ENCODE results near the gene THTPA.
"Not testable (repeated sequence)": the region's sequence is repeated elsewhere in the genome, so short reads cannot be mapped to it uniquely, and the experiment has no call there.

THTPA gene

GRCh38 chr14:23524954-23525353 is 31.1 kb upstream of the THTPA start:
- no peak overlapping the region for H3K27ac Mint-ChIP-seq

GRCh38 chr14:23525611-23526010 is 30.5 kb upstream of the THTPA start:
- CTCF ChIA-PET: interaction anchor here (0.6 kb wide), 1 partner anchor 140 kb away, joined by 3 read pairs; no protein-coding TSS in a partner anchor

More at GRCh38 chr14:23524954-23525353, 31.1 kb upstream of the THTPA start:
- Mint-ChIP-seq H3K27me3 (no peaks in the 10 kb centered on the region), H3K36me3 (no peaks in the 10 kb centered on the region), H3K4me3 (no peak overlapping the region), H3K4me1 (no peaks in the 10 kb centered on the region), H3K9me3 (no peaks in the 10 kb centered on the region)
- CTCF ChIA-PET: interaction anchor here (0.6 kb wide), 1 partner anchor 141 kb away, joined by 3 read pairs; no protein-coding TSS in a partner anchor
- DNase-seq: no peak

GRCh38 chr14:23528555-23528954 is 27.5 kb upstream of the THTPA start:
- H3K9me3 Mint-ChIP-seq: no peaks in the 10 kb centered on the region
- no peaks in the 10 kb centered on the region for H3K36me3 Mint-ChIP-seq
- CTCF ChIA-PET: interaction anchor here (0.9 to 4.0 kb wide), 2 partner anchors 11 to 50 kb away, joined by 3 to 40 read pairs; no protein-coding TSS in a partner anchor
- DNase-seq: no peak
- H3K4me1 Mint-ChIP-seq: peaks cover 10% of the 10 kb centered on the region
- H3K27me3 Mint-ChIP-seq: no peaks in the 10 kb centered on the region
- no peak overlapping the region for H3K4me3 Mint-ChIP-seq
- no peak overlapping the region for H3K27ac Mint-ChIP-seq

More at GRCh38 chr14:23525611-23526010, 30.5 kb upstream of the THTPA start:
- no peaks in the 10 kb centered on the region for H3K36me3 Mint-ChIP-seq
- no peak overlapping the region for H3K27ac Mint-ChIP-seq
- H3K4me1 Mint-ChIP-seq: peaks cover 4% of the 10 kb centered on the region
- no peak overlapping the region for H3K4me3 Mint-ChIP-seq
- H3K27me3 Mint-ChIP-seq: no peaks in the 10 kb centered on the region
- H3K9me3 Mint-ChIP-seq: no peaks in the 10 kb centered on the region
- DNase-seq: no peak

GRCh38 chr14:23529016-23529415 is 27.1 kb upstream of the THTPA start:
- Mint-ChIP-seq H3K4me1 (peaks cover 10% of the 10 kb centered on the region), H3K27me3 (no peaks in the 10 kb centered on the region), H3K27ac (no peak overlapping the region), H3K36me3 (no peaks in the 10 kb centered on the region), H3K9me3 (no peaks in the 10 kb centered on the region), H3K4me3 (no peak overlapping the region)
- no peak for DNase-seq
- CTCF ChIA-PET: interaction anchor here (4.0 kb wide), 1 partner anchor 11 kb away, joined by 40 read pairs; no protein-coding TSS in a partner anchor

- H3K27ac Mint-ChIP-seq: no peak overlapping the region
- no peak overlapping the region for H3K4me3 Mint-ChIP-seq
- H3K9me3 Mint-ChIP-seq: no peaks in the 10 kb centered on the region
- CTCF ChIA-PET: interaction anchor here (1.0 to 4.0 kb wide), 4 partner anchors 9 to 228 kb away, joined by 3 to 40 read pairs (median 4); partner anchors contain the start of gene PPP1R3E
- no peaks in the 10 kb centered on the region for H3K27me3 Mint-ChIP-seq
- no peaks in the 10 kb centered on the region for H3K36me3 Mint-ChIP-seq
- no peak for DNase-seq
- H3K4me1 Mint-ChIP-seq: peaks cover 10% of the 10 kb centered on the region
Measured at GRCh38 chr14:23530375-23531055, 25.6 kb upstream of the THTPA start.

GRCh38 chr14:23531391-23531790 is 24.7 kb upstream of the THTPA start:
- Mint-ChIP-seq H3K27ac (no peak overlapping the region), H3K4me3 (no peak overlapping the region), H3K9me3 (no peaks in the 10 kb centered on the region), H3K4me1 (peaks cover 10% of the 10 kb centered on the region), H3K36me3 (no peaks in the 10 kb centered on the region), H3K27me3 (no peaks in the 10 kb centered on the region)
- DNase-seq: no peak
- CTCF ChIA-PET: interaction anchor here (1.3 to 4.0 kb wide), 3 partner anchors 9 to 29 kb away, joined by 3 to 40 read pairs (median 5); no protein-coding TSS in a partner anchor

GRCh38 chr14:23532658-23533057 is 23.4 kb upstream of the THTPA start:
- Mint-ChIP-seq H3K4me3 (no peak overlapping the region), H3K9me3 (no peaks in the 10 kb centered on the region), H3K27ac (no peak overlapping the region), H3K27me3 (peaks cover 4% of the 10 kb centered on the region), H3K36me3 (no peaks in the 10 kb centered on the region), H3K4me1 (peaks cover 10% of the 10 kb centered on the region)
- DNase-seq: no peak
- CTCF ChIA-PET: no interaction called here

GRCh38 chr14:23533652-23534435 is 22.2 kb upstream of the THTPA start:
- no peak overlapping the region for H3K4me3 Mint-ChIP-seq
- H3K9me3 Mint-ChIP-seq: no peaks in the 10 kb centered on the region
- H3K36me3 Mint-ChIP-seq: no peaks in the 10 kb centered on the region
- H3K27me3 Mint-ChIP-seq: peaks cover 12% of the 10 kb centered on the region
- CTCF ChIA-PET: interaction anchor here (0.7 kb wide), 1 partner anchor 55 kb away, joined by 3 read pairs; no protein-coding TSS in a partner anchor
- DNase-seq: no peak
- no peak overlapping the region for H3K27ac Mint-ChIP-seq
- peaks cover 10% of the 10 kb centered on the region for H3K4me1 Mint-ChIP-seq

GRCh38 chr14:23535943-23536342 is 20.1 kb upstream of the THTPA start:
- no peak overlapping the region for H3K27ac Mint-ChIP-seq
- peaks cover 24% of the 10 kb centered on the region for H3K27me3 Mint-ChIP-seq
- peaks cover 3% of the 10 kb centered on the region for H3K4me1 Mint-ChIP-seq
- DNase-seq: no peak
- no peak overlapping the region for H3K4me3 Mint-ChIP-seq
- no peaks in the 10 kb centered on the region for H3K36me3 Mint-ChIP-seq
- CTCF ChIA-PET: interaction anchor here (7.7 kb wide), 1 partner anchor 56 kb away, joined by 114 read pairs; no protein-coding TSS in a partner anchor
- H3K9me3 Mint-ChIP-seq: no peaks in the 10 kb centered on the region

- Mint-ChIP-seq H3K9me3 (no peaks in the 10 kb centered on the region), H3K27ac (no peak overlapping the region), H3K27me3 (peaks cover 24% of the 10 kb centered on the region), H3K4me3 (no peak overlapping the region), H3K4me1 (no peaks in the 10 kb centered on the region), H3K36me3 (no peaks in the 10 kb centered on the region)
- CTCF ChIA-PET: interaction anchor here (7.7 kb wide), 1 partner anchor 57 kb away, joined by 114 read pairs; no protein-coding TSS in a partner anchor
- no peak for DNase-seq
Measured at GRCh38 chr14:23536494-23536893, 19.6 kb upstream of the THTPA start.

GRCh38 chr14:23536906-23537305 is 19.2 kb upstream of the THTPA start:
- not testable (repeated sequence) for H3K4me3 Mint-ChIP-seq, DNase-seq, H3K36me3 Mint-ChIP-seq

GRCh38 chr14:23537351-23538049 is 18.6 kb upstream of the THTPA start:
- H3K4me1 Mint-ChIP-seq: no peaks in the 10 kb centered on the region
- H3K9me3 Mint-ChIP-seq: no peaks in the 10 kb centered on the region
- H3K27ac Mint-ChIP-seq: no peak overlapping the region
- no peaks in the 10 kb centered on the region for H3K36me3 Mint-ChIP-seq
- CTCF ChIA-PET: interaction anchor here (1.5 to 7.7 kb wide), 6 partner anchors 8 to 58 kb away, joined by 4 to 114 read pairs (median 24); no protein-coding TSS in a partner anchor
- peaks cover 24% of the 10 kb centered on the region for H3K27me3 Mint-ChIP-seq
- H3K4me3 Mint-ChIP-seq: no peak overlapping the region
- DNase-seq: no peak

More at GRCh38 chr14:23536906-23537305, 19.2 kb upstream of the THTPA start:
- CTCF ChIA-PET: interaction anchor here (1.5 to 7.7 kb wide), 3 partner anchors 7 to 57 kb away, joined by 5 to 114 read pairs (median 40); no protein-coding TSS in a partner anchor
- H3K4me1 Mint-ChIP-seq, H3K9me3 Mint-ChIP-seq, H3K27ac Mint-ChIP-seq: not testable (repeated sequence)
- peaks cover 24% of the 10 kb centered on the region for H3K27me3 Mint-ChIP-seq

GRCh38 chr14:23538050-23538718 is 17.9 kb upstream of the THTPA start:
- Mint-ChIP-seq H3K9me3 (no peaks in the 10 kb centered on the region), H3K4me1 (no peaks in the 10 kb centered on the region), H3K36me3 (no peaks in the 10 kb centered on the region), H3K4me3 (no peak overlapping the region), H3K27ac (no peak overlapping the region), H3K27me3 (peaks cover 24% of the 10 kb centered on the region)
- DNase-seq: no peak
- CTCF ChIA-PET: interaction anchor here (1.1 to 7.7 kb wide), 7 partner anchors 9 to 58 kb away, joined by 3 to 114 read pairs (median 9); no protein-coding TSS in a partner anchor

Measured in activated naive CD4-positive, alpha-beta T cell treated with anti-CD3 and anti-CD28 coated beads, Interleukin-2, amount 10 ng/mL, durations not matched to agents 7 days and 5 days (primary cell).